Activated CD4-positive, alpha-beta T cell treated with anti-CD3 and anti-CD28 coated beads, Interleukin-2, amount 10 ng/mL, durations not matched to agents 24 days and 14 days (primary cell): ENCODE data around the gene AGBL1. TPM values are rescaled to one million over a fixed set of nuclear protein-coding genes. Genes with fewer than 3 reads are reported as not detected.

Experiments
- DNase-seq: peaks from one replicate; pipeline ENCODE4 v3.0.0; 2022
- H3K27ac Mint-ChIP-seq: one replicate; pipeline ENCODE4 v1.8.0; 2022; ENCODE audit warnings: mild to moderate bottlenecking, mixed read lengths
- H3K27me3 Mint-ChIP-seq: one replicate; pipeline ENCODE4 v1.8.0; 2022; ENCODE audit warnings: mixed read lengths
- H3K36me3 Mint-ChIP-seq: one replicate; pipeline ENCODE4 v1.8.0; 2022; ENCODE audit warnings: low read depth, mild to moderate bottlenecking, mixed read lengths
- H3K4me1 Mint-ChIP-seq: one replicate; pipeline ENCODE4 v1.8.0; 2021; ENCODE audit warnings: mixed read lengths
- H3K4me3 Mint-ChIP-seq: one replicate; pipeline ENCODE4 v1.8.0; 2022; ENCODE audit warnings: mild to moderate bottlenecking, moderate library complexity, mixed read lengths
- H3K9me3 Mint-ChIP-seq: one replicate; pipeline ENCODE4 v1.8.0; 2021; ENCODE audit warnings: mixed read lengths
- intact Hi-C: fragments of 100-400 bp; cut with micrococcal nuclease; formaldehyde crosslinking; loops from one replicate; pipeline ENCODE4 v1.15.1; 2023
- total RNA-seq: library from RNA; stranded (reverse); gene quantifications from 2 replicates; pipeline ENCODE4 v1.2.3, GENCODE V29; 2022

Gene AGBL1
- total RNA-seq, 1 donor from 2014 or later: not detected

- DNase-seq: no peak
- H3K4me3 Mint-ChIP-seq: no peak overlapping the region
- no peaks in the 10 kb centered on the region for H3K27me3 Mint-ChIP-seq
- intact Hi-C loops: no loop called here
- H3K36me3 Mint-ChIP-seq: no peaks in the 10 kb centered on the region
- peaks cover 19% of the 10 kb centered on the region for H3K4me1 Mint-ChIP-seq
- no peak overlapping the region for H3K27ac Mint-ChIP-seq
- no peaks in the 10 kb centered on the region for H3K9me3 Mint-ChIP-seq
These were observed 543.6 kb downstream of the AGBL1 start for GRCh38 chr15:86623236-86623635.

GRCh38 chr15:86624261-86625036, 544.8 kb downstream of the AGBL1 start:
- Mint-ChIP-seq H3K36me3 (no peaks in the 10 kb centered on the region), H3K27ac (peak overlapping the region; percentile 69), H3K9me3 (no peaks in the 10 kb centered on the region), H3K4me1 (peaks cover 19% of the 10 kb centered on the region), H3K4me3 (peak overlapping the region; percentile 4), H3K27me3 (no peaks in the 10 kb centered on the region)
- intact Hi-C loops: loop anchor here (1.0 to 2.0 kb wide), 4 partner anchors 14 to 980 kb away; no protein-coding TSS in a partner anchor
- peak; percentile 84 for DNase-seq

GRCh38 chr15:86629409-86630356, 550.0 kb downstream of the AGBL1 start:
- H3K9me3 Mint-ChIP-seq: no peaks in the 10 kb centered on the region
- no peak overlapping the region for H3K27ac Mint-ChIP-seq
- intact Hi-C loops: no loop called here
- no peaks in the 10 kb centered on the region for H3K36me3 Mint-ChIP-seq
- H3K27me3 Mint-ChIP-seq: no peaks in the 10 kb centered on the region
- DNase-seq: no peak
- H3K4me3 Mint-ChIP-seq: no peak overlapping the region
- peaks cover 6% of the 10 kb centered on the region for H3K4me1 Mint-ChIP-seq

GRCh38 chr15:86630946-86631345, 551.3 kb downstream of the AGBL1 start:
- Mint-ChIP-seq H3K9me3 (no peaks in the 10 kb centered on the region), H3K27me3 (no peaks in the 10 kb centered on the region), H3K36me3 (no peaks in the 10 kb centered on the region), H3K4me1 (no peaks in the 10 kb centered on the region), H3K4me3 (no peak overlapping the region), H3K27ac (peak overlapping the region; percentile 9)
- intact Hi-C loops: no loop called here
- peak; percentile 44 for DNase-seq

- H3K36me3 Mint-ChIP-seq: no peaks in the 10 kb centered on the region
- no peaks in the 10 kb centered on the region for H3K4me1 Mint-ChIP-seq
- DNase-seq: no peak
- peaks cover 3% of the 10 kb centered on the region for H3K9me3 Mint-ChIP-seq
- H3K27me3 Mint-ChIP-seq: no peaks in the 10 kb centered on the region
- no peak overlapping the region for H3K27ac Mint-ChIP-seq
- no peak overlapping the region for H3K4me3 Mint-ChIP-seq
- intact Hi-C loops: no loop called here
These were observed 554.5 kb downstream of the AGBL1 start for GRCh38 chr15:86634146-86634545.

GRCh38 chr15:86634992-86635638, 555.4 kb downstream of the AGBL1 start:
- intact Hi-C loops: no loop called here
- H3K27ac Mint-ChIP-seq: no peak overlapping the region
- H3K9me3 Mint-ChIP-seq: peaks cover 3% of the 10 kb centered on the region
- DNase-seq: peak; percentile 18
- H3K27me3 Mint-ChIP-seq: no peaks in the 10 kb centered on the region
- no peak overlapping the region for H3K4me3 Mint-ChIP-seq
- no peaks in the 10 kb centered on the region for H3K36me3 Mint-ChIP-seq
- H3K4me1 Mint-ChIP-seq: no peaks in the 10 kb centered on the region

GRCh38 chr15:86644339-86644738, 564.7 kb downstream of the AGBL1 start:
- Mint-ChIP-seq H3K9me3 (no peaks in the 10 kb centered on the region), H3K36me3 (no peaks in the 10 kb centered on the region), H3K27me3 (no peaks in the 10 kb centered on the region), H3K4me3 (no peak overlapping the region), H3K27ac (no peak overlapping the region), H3K4me1 (no peaks in the 10 kb centered on the region)
- DNase-seq: no peak
- intact Hi-C loops: no loop called here

GRCh38 chr15:86645925-86646500, 566.3 kb downstream of the AGBL1 start:
- Mint-ChIP-seq H3K27me3 (no peaks in the 10 kb centered on the region), H3K4me1 (no peaks in the 10 kb centered on the region), H3K9me3 (no peaks in the 10 kb centered on the region), H3K4me3 (no peak overlapping the region), H3K36me3 (no peaks in the 10 kb centered on the region), H3K27ac (no peak overlapping the region)
- intact Hi-C loops: no loop called here
- DNase-seq: no peak

- Mint-ChIP-seq H3K27me3 (no peaks in the 10 kb centered on the region), H3K9me3 (peaks cover 5% of the 10 kb centered on the region), H3K4me3 (no peak overlapping the region), H3K4me1 (peaks cover 7% of the 10 kb centered on the region), H3K27ac (no peak overlapping the region), H3K36me3 (no peaks in the 10 kb centered on the region)
- intact Hi-C loops: loop anchor here (2.0 kb wide), 1 partner anchor 43 kb away; no protein-coding TSS in a partner anchor
- DNase-seq: no peak
These were observed 568.3 kb downstream of the AGBL1 start for GRCh38 chr15:86647810-86648440.

GRCh38 chr15:86649277-86649676, 569.6 kb downstream of the AGBL1 start:
- peaks cover 20% of the 10 kb centered on the region for H3K4me1 Mint-ChIP-seq
- intact Hi-C loops: loop anchor here (1.0 to 2.0 kb wide), 3 partner anchors 25 to 42 kb away; no protein-coding TSS in a partner anchor

GRCh38 chr15:86650094-86650493, 570.4 kb downstream of the AGBL1 start:
- no peak for DNase-seq
- Mint-ChIP-seq H3K27me3 (no peaks in the 10 kb centered on the region), H3K4me1 (peaks cover 24% of the 10 kb centered on the region), H3K9me3 (peaks cover 5% of the 10 kb centered on the region), H3K36me3 (no peaks in the 10 kb centered on the region), H3K27ac (peak overlapping the region; percentile 64), H3K4me3 (no peak overlapping the region)
- intact Hi-C loops: no loop called here

More at GRCh38 chr15:86649277-86649676, 569.6 kb downstream of the AGBL1 start:
- DNase-seq: no peak
- no peaks in the 10 kb centered on the region for H3K27me3 Mint-ChIP-seq
- no peak overlapping the region for H3K4me3 Mint-ChIP-seq
- peaks cover 5% of the 10 kb centered on the region for H3K9me3 Mint-ChIP-seq
- peak overlapping the region; percentile 31 for H3K27ac Mint-ChIP-seq
- H3K36me3 Mint-ChIP-seq: no peaks in the 10 kb centered on the region

GRCh38 chr15:86653344-86654197, 573.9 kb downstream of the AGBL1 start:
- peak; percentile 67 for DNase-seq
- Mint-ChIP-seq H3K36me3 (no peaks in the 10 kb centered on the region), H3K9me3 (peaks cover 5% of the 10 kb centered on the region), H3K4me1 (peaks cover 31% of the 10 kb centered on the region), H3K27ac (peak overlapping the region; percentile 94), H3K4me3 (peak overlapping the region; percentile 62), H3K27me3 (no peaks in the 10 kb centered on the region)
- intact Hi-C loops: no loop called here
